AG08396 (cell line): ENCODE data around the gene PPP1R12A.
"Not testable (repeated sequence)": the region's sequence is repeated elsewhere in the genome, so short reads cannot be mapped to it uniquely, and the experiment has no call there.

ENCODE experiments used
- DNase-seq: peaks from one replicate; pipeline ENCODE4 v3.0.0; 2012; ENCODE audit warnings: low spot score, mixed read lengths

Gene PPP1R12A

DNA sequence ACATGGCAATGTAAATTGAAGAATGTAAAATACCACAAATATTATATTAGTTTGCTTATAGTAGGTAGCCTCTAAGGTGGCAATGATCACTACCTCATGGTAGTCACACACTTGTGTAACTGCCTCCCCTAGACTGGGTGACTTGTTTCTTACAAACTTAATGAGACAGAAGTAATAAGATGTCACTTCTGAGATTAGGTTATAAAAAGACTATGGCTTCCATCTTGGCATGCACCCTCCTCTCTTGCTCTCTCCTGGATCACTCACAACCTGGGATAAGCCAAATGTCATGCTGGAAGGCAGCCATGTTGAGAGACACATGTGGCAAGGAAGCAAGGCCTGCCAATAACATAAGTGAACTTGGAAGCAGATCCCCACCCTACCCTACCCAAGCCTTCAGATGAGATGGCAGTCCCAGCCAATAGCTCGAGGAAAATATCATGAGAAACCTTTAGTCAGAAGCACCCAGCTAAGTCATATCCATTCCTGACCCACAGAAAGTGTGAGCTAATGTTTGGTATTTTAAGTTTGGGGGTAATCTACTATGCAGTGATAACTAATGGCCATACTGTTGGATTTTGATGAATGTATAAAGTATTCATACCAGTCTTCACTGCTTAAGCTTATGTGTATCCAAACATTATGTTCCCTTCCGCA lies 43.3 kb downstream of the PPP1R12A start:
- DNase-seq, result no peak

DNA sequence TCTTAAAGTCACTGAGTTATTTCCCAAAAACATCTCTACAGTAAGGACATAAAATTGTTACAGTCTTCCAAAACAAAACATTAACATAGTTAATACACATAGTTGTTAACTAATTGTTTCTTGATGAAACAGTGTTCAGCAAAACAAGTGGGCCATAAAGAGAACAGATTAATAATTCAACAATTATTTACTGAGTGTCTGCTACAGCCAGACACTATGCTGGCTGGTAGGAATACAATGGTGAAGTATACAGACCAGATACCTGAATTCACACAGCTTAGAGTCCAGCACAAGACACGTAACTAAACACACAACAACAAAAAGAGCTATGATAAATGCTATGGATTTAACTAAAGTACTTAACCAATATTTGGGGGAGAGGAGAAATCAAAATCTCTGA lies 47.0 kb downstream of the PPP1R12A start:
- DNase-seq, result no peak

DNA sequence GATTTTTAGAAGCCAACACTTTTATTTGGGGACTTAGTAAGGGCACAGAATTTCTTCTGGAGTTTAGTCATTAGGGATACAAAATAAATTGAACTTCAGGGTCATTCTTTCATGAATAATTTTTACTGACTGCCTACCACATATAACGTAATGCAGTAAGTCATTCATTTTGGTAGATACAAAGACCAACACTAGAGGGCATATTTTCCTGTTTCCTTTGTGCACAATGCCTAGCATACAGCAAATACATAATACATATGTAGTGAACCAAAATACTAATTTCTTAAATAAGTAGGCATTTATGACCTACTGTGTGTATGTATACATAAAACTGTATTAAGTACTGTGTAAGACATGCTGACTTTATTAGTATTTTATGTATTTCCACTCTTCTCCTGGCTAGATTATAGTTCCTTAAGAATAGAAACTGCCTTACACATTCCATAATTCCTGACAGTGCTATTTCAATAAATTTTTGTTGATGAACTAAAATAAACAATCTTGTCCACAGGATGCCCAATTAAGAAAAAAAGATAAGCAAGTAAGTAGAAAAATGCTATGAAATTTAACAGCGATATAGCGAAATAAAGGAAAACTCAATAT lies 47.9 kb downstream of the PPP1R12A start:
- DNase-seq, result no peak

DNA sequence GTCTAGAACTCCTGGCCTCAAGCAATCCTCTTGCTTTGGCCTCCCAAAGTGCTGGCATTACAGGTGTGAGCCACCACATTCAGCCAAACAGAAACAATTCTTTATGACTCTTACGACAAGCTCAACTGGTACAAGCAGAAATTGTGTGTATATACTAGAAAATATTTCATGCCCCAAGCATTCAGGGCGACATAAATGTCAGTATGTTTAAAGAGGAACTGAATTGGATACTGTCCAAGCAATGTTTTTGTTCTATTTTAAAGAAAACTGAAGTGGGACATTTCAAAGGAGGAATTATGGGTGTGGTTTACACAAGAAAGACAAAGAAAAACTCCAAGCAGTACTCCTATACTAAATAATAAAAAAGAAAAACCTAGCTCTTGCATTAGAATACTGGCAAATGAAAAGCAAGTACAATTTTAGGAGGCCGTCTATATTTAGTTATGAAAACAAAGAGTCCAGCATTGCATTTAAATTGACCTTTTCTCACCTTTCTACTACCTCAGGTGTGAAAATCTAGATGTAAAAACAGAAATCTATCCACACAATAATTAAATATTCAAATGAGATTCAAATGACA lies 48.9 kb downstream of the PPP1R12A start:
- no peak for DNase-seq

DNA sequence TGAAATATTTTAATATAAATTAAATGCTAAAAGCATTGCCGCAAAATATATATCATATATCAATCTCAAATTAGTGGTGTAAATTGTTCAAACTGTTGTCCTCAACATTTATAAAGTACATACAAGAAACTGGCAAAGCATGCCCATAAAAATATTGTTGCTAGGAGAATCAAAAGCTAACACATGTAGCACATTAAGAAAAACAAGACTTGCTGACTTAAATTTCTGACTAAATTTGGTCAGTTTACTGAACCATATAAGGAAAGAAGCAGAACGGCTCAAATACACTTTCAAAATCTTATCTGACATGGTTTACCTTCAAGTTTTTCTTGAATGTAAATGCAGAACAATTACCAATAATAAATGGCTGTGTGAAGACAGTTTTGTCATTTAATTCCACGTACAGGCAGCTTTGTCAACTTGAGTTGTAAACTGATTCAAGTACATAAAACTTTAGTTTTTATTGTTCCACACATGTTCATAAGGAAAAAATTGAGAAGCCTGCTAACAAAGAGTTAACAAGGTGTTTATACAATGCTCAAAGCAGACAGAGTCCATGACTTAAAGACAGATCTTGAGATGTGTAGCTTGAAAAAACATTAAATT lies 50.4 kb downstream of the PPP1R12A start:
- DNase-seq, result no peak

DNA sequence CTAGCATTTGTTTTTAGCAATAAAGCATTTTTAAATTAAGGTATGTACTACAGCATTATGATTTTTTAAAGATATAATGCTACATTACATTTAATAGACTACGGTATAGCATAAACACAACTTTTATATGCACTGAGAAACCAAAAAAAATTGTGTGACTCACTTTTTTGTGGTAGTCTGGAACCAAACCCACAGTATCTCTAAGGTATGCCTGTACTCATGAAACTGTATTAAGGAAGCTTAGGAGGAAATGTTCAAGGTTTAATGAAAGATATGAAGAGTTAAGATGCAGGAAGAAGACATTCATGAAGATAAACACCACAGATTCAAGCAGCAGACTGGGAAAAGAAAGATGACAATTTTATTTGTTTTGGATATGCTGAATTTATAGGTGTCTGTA lies 51.7 kb downstream of the PPP1R12A start:
- DNase-seq, result no peak

DNA sequence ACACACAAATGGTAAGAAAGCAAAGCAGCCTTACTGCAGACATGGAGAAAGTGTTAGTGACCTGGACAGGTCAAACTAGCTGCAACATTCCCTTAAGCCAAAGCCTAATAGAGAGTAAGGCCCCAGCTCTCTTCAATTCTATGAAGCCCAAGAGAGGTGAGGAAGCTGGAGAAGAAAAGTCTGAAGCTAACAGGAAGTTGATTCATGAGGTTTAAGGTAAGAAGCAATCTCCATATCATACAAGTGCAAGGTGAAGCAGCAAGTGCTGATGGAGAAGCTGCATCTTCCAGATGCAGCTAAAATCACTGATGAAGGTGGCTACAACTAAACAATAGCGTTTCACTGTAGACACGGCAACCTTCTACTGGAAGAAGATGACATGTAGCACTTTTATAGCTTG lies 53.5 kb downstream of the PPP1R12A start:
- DNase-seq, result no peak

DNA sequence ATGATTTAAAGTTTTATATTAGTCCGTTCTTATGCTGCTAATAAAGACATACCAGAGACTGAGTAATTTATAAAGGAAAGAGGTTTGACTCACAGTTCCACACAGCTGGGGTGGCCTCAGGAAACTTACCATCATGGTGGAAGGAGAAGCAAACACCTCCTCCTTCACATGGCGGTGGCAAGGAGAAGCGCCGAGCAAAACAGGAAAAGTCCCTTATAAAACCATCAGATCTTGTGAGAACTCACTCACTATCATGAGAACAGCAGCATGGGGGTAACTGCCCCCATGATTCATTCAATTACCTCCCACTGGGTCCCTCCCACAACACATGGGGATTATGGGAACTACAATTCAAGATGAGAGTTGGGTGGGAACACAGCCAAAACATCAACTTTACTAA lies 56.4 kb downstream of the PPP1R12A start:
- not testable (repeated sequence) for DNase-seq

DNA sequence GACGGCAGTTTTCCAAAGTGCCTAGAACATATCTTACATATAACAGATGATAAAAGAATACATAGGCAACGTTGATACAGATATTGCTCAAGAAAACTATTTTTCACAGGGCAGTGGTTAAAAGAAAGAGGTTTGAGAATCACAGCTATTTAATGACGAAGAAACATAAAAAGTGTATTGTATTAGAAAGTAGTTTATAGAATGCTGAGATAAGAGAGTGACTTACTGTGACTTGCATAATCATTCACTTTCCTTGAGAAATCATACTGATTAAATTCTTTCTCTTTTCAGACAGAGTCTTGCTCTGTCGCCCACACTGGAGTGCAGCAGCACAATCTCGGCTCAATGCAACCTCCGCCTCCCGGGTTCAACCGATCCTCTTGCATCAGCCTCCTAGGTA lies 57.7 kb downstream of the PPP1R12A start:
- no peak for DNase-seq

DNA sequence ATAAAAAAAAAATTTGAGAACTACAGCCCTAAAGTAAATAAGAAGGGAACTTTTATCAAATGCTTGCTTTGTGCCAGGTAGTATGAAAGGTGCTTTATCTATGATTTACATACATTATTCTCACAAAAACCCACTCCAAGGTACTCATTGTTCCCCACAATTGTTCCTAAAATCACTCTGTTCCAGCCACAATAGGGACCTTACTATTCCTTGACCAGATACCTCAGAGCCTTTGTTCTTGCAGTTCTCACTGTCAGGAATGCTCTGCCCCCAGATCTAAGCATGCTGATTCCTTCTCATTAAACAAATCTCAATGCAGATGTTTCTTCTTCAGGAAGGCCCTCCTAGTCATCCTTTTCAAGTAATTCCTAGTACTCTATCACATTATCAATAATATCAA lies 60.2 kb downstream of the PPP1R12A start:
- DNase-seq, result no peak

DNA sequence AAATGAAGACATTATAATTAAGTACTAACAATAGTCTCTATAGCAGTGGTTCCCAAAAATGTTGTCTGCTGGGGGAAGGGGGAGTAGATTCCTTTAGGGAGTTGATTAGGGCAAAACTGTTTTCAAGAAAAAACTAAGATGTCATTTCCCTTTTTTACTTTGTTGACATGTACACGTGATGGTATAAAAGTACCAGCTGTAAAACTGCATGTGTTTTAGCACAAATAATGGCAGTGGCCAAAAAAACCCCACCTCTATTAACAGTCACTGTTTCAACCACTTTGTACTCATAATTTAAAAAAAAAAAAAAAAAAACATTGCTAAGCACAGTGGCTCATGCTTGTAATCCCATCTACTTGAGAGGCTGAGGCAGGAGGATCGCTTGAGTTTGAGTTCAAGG lies 61.7 kb downstream of the PPP1R12A start:
- DNase-seq, result no peak

DNA sequence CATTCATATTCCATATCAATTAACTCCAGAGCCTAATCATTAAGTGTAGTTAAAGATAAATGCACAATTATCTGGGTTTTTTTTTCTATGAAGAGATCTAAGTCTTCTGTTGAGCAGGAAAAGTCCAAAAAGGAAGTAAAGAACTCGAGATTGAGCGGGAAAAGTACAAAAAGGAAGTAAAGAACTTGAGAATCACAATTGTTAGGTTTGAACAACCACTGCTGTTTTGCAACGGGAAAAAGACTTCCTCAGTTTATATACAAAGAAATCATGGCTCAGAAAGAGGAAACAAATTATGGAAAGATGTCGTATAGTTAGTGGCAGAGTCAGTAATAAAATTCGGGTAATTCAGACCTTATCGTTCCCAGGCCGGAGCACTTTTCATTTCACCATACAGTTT lies 63.3 kb downstream of the PPP1R12A start:
- no peak for DNase-seq

DNA sequence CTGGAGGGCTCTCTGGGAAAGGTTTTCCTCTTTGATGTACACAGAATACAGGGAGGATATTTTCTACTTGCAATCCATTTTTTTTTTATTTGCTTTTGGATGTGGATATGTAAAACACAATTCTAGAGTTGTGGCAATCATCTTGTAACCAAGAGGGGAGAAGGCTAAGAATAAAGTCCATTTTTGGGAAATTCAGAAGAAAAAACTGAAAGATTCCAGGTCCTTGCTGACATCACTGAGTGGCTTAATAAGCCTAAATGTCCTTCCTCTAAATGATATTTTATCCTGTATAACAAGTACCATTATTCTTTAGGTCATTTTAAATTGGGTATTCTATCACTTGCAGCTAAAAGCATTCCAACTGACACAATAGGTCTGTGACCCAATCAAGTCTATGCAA lies 64.0 kb downstream of the PPP1R12A start:
- DNase-seq, result no peak

DNA sequence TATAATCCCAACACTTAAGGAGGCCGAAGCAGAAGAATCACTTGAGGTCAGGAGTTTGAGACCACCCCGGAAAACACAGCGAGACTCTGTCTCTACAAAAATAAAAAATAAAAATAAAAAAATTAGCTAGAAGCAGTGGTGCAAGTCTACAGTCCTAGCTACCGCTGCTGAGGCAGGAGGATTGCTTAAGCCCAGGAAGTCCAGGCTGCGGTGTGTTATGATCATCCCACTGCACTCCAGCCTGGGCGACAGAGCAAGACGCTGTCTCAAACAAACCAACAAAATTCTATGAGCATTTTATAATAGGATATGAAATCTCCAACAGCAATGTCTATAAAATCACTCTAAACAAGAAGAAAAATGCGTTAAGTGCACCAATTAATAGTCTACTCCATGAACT lies 75.3 kb downstream of the PPP1R12A start:
- no peak for DNase-seq

DNA sequence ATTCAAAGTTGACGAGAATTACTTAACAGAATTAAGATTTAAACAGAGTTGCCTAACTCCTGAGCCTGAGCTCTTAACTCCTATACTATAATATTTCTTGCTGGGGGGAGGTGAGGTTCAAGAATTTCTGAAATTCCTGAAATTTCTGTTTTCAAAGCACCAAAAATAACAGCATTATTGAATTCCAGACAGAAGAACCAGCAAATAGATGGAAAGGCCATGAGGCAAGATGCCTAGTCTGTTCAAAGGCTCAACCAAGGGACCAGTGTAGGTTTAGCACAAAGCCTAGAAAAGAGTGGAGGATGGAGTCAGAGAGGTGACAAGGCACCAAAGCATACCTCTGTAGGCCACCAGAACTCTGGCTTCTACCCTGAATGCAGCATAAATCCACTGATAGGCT lies 76.4 kb downstream of the PPP1R12A start:
- peak; percentile 17 for DNase-seq

DNA sequence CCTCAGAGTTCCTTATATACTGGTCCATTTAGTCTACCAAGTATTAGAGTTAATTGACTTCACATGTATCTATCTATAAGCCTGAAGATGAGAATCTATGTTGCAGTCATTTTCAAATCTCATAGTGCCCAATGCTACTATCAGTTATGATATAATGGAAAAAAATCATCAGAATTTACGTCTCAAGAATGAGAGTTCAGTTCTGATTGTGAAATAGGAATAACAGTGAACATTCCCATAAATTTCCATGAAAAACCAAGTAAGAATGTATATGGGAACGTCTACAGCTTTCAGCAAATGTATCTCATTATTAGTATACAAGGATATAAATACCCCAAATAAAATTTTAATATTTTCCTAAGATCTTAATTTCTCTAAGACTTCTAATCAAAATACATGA lies 77.2 kb downstream of the PPP1R12A start:
- DNase-seq, result no peak

DNA sequence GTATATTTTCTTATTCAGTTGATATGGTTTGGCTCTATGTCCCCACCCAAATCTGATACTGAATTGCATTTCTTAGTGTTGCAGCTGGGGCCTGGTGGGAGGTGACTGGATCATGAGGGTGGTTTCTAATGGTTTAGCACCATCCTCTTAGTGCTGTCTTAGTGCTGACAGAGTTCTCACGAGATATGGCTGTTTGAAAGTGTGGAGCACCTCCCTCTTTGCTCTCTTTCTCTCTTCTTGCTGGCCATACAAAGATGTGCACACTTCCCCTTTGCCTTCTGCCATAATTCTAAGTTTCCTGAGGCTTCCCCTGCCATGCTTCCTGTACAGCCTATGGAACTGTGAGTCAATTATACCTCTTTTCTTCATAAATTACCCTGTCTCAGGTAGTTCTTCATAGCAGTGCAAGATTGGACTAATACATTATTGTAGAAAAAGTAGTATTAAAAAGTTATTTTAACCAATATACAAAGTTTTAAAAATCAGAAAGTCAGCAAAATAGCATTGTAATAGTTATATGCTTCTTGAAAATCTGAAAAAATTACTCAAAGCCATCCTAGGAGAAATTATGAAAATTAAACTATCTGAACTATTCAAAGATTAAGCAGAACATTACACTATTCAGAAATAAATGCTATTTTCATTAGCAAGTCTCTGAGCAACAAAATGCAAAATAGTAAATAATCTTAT lies 84.1 kb downstream of the PPP1R12A start:
- no peak for DNase-seq

DNA sequence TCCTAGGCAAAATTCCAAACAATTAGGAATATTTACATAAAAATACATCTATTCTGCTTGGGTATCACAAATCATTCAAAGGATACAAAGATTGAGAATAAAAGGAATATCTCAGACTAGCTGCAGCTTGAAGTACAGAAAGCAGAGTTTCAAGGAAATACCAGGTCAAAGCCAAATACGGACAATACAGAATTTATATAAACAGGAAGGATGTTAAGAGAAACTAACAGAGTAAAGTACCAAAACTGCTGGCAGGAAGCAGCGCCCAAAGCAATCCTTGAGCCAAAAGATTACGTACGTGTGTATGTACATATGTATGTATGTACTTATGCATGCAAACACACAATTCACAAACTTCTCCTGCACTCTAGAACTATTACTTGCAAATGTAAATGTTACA lies 86.6 kb downstream of the PPP1R12A start:
- DNase-seq, result no peak

DNA sequence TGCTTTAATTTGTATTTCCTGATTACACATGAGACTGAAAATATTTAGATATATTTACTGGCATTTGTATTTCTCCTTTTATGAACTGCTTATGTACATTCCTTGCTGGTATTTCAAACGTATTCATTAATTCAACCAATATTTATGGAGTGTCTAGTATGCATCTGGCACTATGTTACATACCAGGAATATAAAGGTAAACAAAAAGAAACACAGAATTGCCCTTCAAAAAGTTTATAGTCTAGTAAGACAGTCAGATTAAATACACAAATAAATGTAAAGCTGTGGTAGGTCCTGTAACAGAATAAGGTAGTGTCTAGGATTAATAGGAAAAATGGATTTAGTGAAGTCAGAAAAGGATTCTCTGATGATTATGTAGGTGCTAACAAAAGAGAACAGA lies 87.5 kb downstream of the PPP1R12A start:
- DNase-seq, result no peak

DNA sequence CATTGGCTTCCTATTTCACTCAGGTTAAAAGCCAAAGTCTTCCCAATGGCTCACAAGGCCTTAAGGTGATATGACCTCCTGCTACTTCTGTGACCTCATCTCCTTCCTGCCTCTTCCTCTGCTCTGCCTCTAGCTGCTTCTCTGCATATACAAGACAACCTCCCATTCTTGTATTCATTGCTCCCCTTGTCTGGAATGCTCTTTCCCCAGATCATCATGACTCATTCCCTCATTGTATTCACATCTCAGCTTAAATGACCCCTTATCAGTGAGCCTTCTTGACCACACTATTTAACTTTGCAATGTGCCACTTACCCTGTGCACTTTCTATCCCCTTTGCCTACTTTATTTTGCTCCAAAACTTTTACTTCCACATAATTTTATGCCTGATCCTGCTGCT lies 90.2 kb downstream of the PPP1R12A start:
- DNase-seq, result peak; percentile 19

DNA sequence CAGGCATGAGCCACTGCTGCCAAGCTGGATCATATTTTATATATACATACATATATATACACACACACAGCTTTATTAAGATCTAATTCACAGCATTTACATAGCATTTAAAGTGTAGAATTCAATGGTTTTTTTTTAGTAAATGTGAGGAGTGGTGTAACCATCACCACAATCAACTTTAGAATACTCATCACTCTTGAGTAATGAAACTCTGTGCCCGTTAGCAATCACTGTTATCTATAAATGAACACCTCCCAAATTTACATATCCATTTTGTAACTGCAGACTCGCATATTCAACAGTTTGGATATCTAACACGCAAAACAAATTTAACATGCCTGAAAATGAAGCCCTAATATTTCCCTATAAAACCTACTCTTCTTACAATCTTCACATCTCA lies 90.9 kb downstream of the PPP1R12A start:
- DNase-seq, result no peak

DNA sequence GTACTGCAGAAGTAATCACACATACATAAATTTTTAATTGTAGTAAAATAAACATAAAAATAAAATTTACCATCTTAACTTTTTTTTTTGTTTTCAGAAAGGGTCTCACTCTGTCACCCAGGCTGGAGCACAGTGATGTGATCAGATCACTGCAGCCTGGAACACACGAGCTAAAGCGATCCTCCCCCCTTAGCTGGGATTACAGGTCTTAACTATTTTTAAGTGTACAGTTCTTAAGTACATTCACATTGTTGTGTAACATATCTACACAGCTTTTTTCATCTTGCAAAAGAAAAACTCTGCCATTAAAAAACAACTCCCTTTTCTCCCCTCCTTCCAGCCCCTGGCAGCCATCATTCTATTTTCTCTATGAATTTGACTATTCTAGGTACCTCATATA lies 92.3 kb downstream of the PPP1R12A start:
- no peak for DNase-seq

DNA sequence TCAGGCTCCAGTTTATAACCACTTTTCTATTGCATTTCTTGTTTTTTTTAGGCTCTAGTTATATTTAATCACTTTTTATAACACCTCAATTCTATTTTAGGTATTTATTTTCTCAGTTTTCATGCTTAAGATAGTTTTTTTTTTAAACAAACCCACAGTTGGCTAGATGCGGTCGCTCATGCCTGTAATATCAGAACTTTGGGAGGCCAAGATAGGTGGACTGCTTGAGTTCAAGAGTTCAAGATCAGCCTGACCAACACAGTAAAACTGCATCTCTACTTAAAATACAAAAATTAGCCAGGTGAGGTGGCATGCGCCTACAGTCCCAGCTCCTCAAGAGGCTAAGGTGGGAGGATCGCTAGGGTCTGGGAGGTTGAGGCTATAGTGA lies 93.0 kb downstream of the PPP1R12A start:
- DNase-seq, result no peak
